ENCODE measurements around the gene DPM3.
"Not testable (repeated sequence)": the region's sequence is repeated elsewhere in the genome, so short reads cannot be mapped to it uniquely, and the experiment has no call there.

GRCh38 chr1:155118090-155118489, 22.2 kb downstream of the DPM3 start:
- not testable (repeated sequence) for TF ChIP-seq BHLHE40 (IDR thresholded peaks at IDR 0.05; ENCODE audit: borderline replicate concordance); ARNT (IDR thresholded peaks at IDR 0.05); CTBP1 (IDR thresholded peaks at IDR 0.05; ENCODE audit: borderline replicate concordance)
